Measurements from ENCODE around the gene SUOX. TPM values are rescaled to one million over a fixed set of nuclear protein-coding genes. Genes with fewer than 3 reads are reported as not detected.

Gene SUOX
- total RNA-seq, 2 donors from 2014 or later: 10.6 to 20.8 TPM

- no peak overlapping the region for H3K27ac ChIP-seq
- no peaks in the 10 kb centered on the region for H3K9me3 ChIP-seq
- H3K4me3 ChIP-seq: no peak overlapping the region
- DNase-seq: no peak
- H3K4me1 ChIP-seq: no peaks in the 10 kb centered on the region
- TF ChIP-seq CTCF (IDR thresholded peaks at IDR 0.05) (no peak), POLR2A (IDR thresholded peaks at IDR 0.05) (no peak)
- no peak for ATAC-seq
- no peaks in the 10 kb centered on the region for H3K27me3 ChIP-seq
- H3K36me3 ChIP-seq (replicated peaks in 1 of 2; ENCODE audit: insufficient read depth in 1 of 2, low read depth in 2 of 2): peaks cover 0 to 3% of the 10 kb centered on the region in 2 donors
- WGBS, 2 donors: 77 to 83% methylated on average over 1 of the region's 1 CpG
- intact Hi-C loops (cut with DNase I): loop anchor here (10.0 kb wide), 1 partner anchor 287 kb away; the partner anchor contains the start of gene GDF11
Observed at GRCh38 chr12:56031987-56032386, 34.9 kb downstream of the SUOX start.

- 71 to 82% methylated on average over 16 to 20 of the region's 21 CpGs for WGBS, 2 donors
- Histone ChIP-seq H3K27me3 (no peaks in the 10 kb centered on the region), H3K9me3 (no peaks in the 10 kb centered on the region), H3K4me3 (no peak overlapping the region), H3K36me3 (replicated peaks in 1 of 2; ENCODE audit: insufficient read depth in 1 of 2, low read depth in 2 of 2) (peaks cover 0 to 3% of the 10 kb centered on the region in 2 donors), H3K27ac (no peak overlapping the region), H3K4me1 (no peaks in the 10 kb centered on the region)
- no peak for ATAC-seq
- no peak for DNase-seq
- intact Hi-C loops (cut with DNase I): loop anchor here (10.0 kb wide), 1 partner anchor 290 kb away; the partner anchor contains the start of gene GDF11
- TF ChIP-seq CTCF (IDR thresholded peaks at IDR 0.05) (no peak), POLR2A (IDR thresholded peaks at IDR 0.05) (no peak)
Observed at GRCh38 chr12:56034586-56035332, 37.7 kb downstream of the SUOX start.

- DNase-seq: no peak
- intact Hi-C loops (cut with DNase I): loop anchor here (10.0 kb wide), 1 partner anchor 292 kb away; the partner anchor contains the start of gene GDF11
- whole genome bisulfite sequencing, 2 donors: 62 to 74% methylated on average over 2 of the region's 2 CpGs
Observed at GRCh38 chr12:56037161-56037560, 40.1 kb downstream of the SUOX start.

GRCh38 chr12:56038022-56038655 is 41.1 kb downstream of the SUOX start:
- ATAC-seq (no peak), DNase-seq (no peak)
- Histone ChIP-seq H3K4me3 (no peak overlapping the region), H3K27me3 (no peaks in the 10 kb centered on the region), H3K27ac (no peak overlapping the region), H3K9me3 (no peaks in the 10 kb centered on the region), H3K4me1 (peaks cover 15% of the 10 kb centered on the region), H3K36me3 (replicated peaks in 1 of 2; ENCODE audit: insufficient read depth in 1 of 2, low read depth in 2 of 2) (no peaks in the 10 kb centered on the region)
- 49 to 51% methylated on average over 2 of the region's 2 CpGs for WGBS, 2 donors
- intact Hi-C loops (cut with DNase I): loop anchor here (10.0 kb wide), 1 partner anchor 293 kb away; the partner anchor contains the start of gene GDF11
- TF ChIP-seq CTCF (IDR thresholded peaks at IDR 0.05): no peak
- TF ChIP-seq POLR2A (IDR thresholded peaks at IDR 0.05): no peak

More at GRCh38 chr12:56037161-56037560, 40.1 kb downstream of the SUOX start:
- peaks cover 0 to 3% of the 10 kb centered on the region in 2 donors for H3K36me3 ChIP-seq (replicated peaks in 1 of 2; ENCODE audit: insufficient read depth in 1 of 2, low read depth in 2 of 2)
- H3K4me1 ChIP-seq: peaks cover 9% of the 10 kb centered on the region
- TF ChIP-seq POLR2A (IDR thresholded peaks at IDR 0.05) (no peak), CTCF (IDR thresholded peaks at IDR 0.05) (no peak)
- no peaks in the 10 kb centered on the region for H3K27me3 ChIP-seq
- H3K4me3 ChIP-seq: no peak overlapping the region
- H3K9me3 ChIP-seq: no peaks in the 10 kb centered on the region
- ATAC-seq: no peak
- no peak overlapping the region for H3K27ac ChIP-seq

Data from body of pancreas (tissue), 4 donors.